Right atrium auricular region (tissue), 2 donors: ENCODE measurements around the gene YAF2. TPM values are rescaled to one million over a fixed set of nuclear protein-coding genes. Genes with fewer than 3 reads are reported as not detected.
"Not testable (repeated sequence)": the region's sequence is repeated elsewhere in the genome, so short reads cannot be mapped to it uniquely, and the experiment has no call there.

ENCODE experiments used
- DNase-seq: peaks from one replicate; pipeline ENCODE4 v3.0.0-alpha.2; 2019; ENCODE audit warnings: low spot score
- H3K27ac ChIP-seq, 2 donors: fragments of 200-600 bp; sonication (generic); 1 replicate in 1 of 2; 2 replicates in 1 of 2; pipeline ENCODE4 v1.5.1; 2016 to 2019
- H3K27me3 ChIP-seq, 2 donors: fragments of 200-600 bp; sonication (generic); one replicate each; pipeline versions ENCODE4 v1.5.1 to v1.6.0; 2017 to 2019
- H3K36me3 ChIP-seq: fragments of 200-600 bp; sonication (generic); one replicate; pipeline ENCODE4 v1.5.1; 2016
- H3K4me1 ChIP-seq, 2 donors: fragments of 200-600 bp; sonication (generic); one replicate each; pipeline versions ENCODE4 v1.5.1 to v1.6.0; 2017 to 2019
- H3K4me3 ChIP-seq, 2 donors: fragments of 200-600 bp; sonication (generic); 1 replicate in 1 of 2; 2 replicates in 1 of 2; pipeline ENCODE4 v1.5.1; 2017 to 2019; ENCODE audit warnings: mild to moderate bottlenecking in 1 of 2, moderate library complexity in 1 of 2
- H3K9me3 ChIP-seq, 2 donors: fragments of 200-600 bp; sonication (generic); one replicate each; pipeline ENCODE4 v1.5.1; 2019
- CTCF ChIP-seq, 2 donors: fragments of 200-600 bp; sonication (generic); IDR thresholded peaks; one replicate each; pipeline ENCODE4 v1.5.1; 2019; ENCODE audit warnings: antibody characterized with exemption in 2 of 2
- total RNA-seq, 2 donors: library from RNA; depleted of rRNA; stranded (reverse); fragments of >200 nt; gene quantifications; one replicate each; pipeline ENCODE4 v1.1.0, GENCODE V29; 2016

The YAF2 gene
- total RNA-seq, 2 donors from 2014 or later: 54.3 to 63.2 TPM

DNA sequence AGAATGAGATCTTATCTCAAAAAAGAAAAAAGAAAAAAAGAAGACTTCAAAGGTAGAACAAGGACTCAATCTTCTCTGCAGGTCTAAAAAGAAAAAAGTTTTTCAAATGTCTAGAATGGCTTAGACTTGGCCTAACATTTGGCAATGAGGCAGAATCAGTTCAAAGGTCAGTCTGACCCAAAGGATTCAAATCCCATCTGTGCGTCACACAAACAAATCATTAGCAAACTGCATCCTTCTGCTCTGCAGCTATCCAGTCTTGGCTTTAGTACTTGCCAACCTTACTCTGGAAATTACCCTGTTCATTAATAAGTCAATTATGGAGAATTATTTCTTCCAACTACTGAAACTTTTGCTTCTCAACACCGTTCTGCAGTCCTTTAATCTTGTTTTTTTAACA is 3.1 kb downstream of the YAF2 start:
- H3K4me1 ChIP-seq: peaks cover 0 to 53% of the 10 kb centered on the region in 2 donors

GRCh38 chr12:42227525-42227924 is 10.5 kb downstream of the YAF2 start:
- not testable (repeated sequence) for H3K9me3 ChIP-seq, H3K27ac ChIP-seq, H3K27me3 ChIP-seq, H3K36me3 ChIP-seq, DNase-seq, H3K4me3 ChIP-seq
- peaks cover 0 to 19% of the 10 kb centered on the region in 2 donors for H3K4me1 ChIP-seq

More for the DNA sequence above, 3.1 kb downstream of the YAF2 start:
- H3K27ac ChIP-seq: peak overlapping the region; percentile 92 to 96
- no peaks in the 10 kb centered on the region for H3K9me3 ChIP-seq
- no peak for DNase-seq
- H3K4me3 ChIP-seq: peak overlapping the region in 1 of 2 donors; percentile 70
- no peaks in the 10 kb centered on the region for H3K36me3 ChIP-seq
- TF ChIP-seq CTCF (IDR thresholded peaks at IDR 0.05): no peak
- H3K27me3 ChIP-seq: no peaks in the 10 kb centered on the region

- H3K9me3 ChIP-seq, DNase-seq, H3K27ac ChIP-seq, H3K4me3 ChIP-seq, H3K27me3 ChIP-seq, H3K4me1 ChIP-seq, H3K36me3 ChIP-seq: not testable (repeated sequence)
Observed at GRCh38 chr12:42224501-42224900, 13.5 kb downstream of the YAF2 start.

- Histone ChIP-seq H3K27ac (no peak overlapping the region), H3K36me3 (no peaks in the 10 kb centered on the region), H3K4me3 (no peak overlapping the region), H3K9me3 (no peaks in the 10 kb centered on the region), H3K27me3 (no peaks in the 10 kb centered on the region), H3K4me1 (peaks cover 0 to 15% of the 10 kb centered on the region in 2 donors)
- no peak for DNase-seq
- no peak for TF ChIP-seq CTCF (IDR thresholded peaks at IDR 0.05)
Observed at GRCh38 chr12:42222724-42223123, 15.3 kb downstream of the YAF2 start.

DNA sequence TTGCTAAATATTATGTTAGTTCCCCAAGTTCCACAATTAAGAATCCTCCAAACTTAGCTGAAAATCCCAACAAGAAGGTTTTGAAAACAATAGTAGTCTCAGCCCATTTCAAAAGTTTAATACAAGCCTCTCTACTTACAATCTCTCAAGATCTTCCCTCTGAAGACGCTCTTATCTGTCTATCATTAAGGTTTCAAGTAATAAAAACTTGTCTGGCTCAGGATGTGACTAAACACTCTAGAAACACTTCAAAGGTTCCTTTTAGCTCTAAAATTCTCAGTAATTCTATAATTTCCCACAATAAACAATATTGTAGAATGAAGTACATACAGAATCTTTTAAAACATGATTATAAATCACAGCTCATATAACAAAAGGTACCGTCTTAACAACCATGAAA is 16.3 kb downstream of the YAF2 start:
- Histone ChIP-seq H3K4me3 (no peak overlapping the region), H3K36me3 (no peaks in the 10 kb centered on the region), H3K4me1 (peaks cover 0 to 17% of the 10 kb centered on the region in 2 donors), H3K27ac (no peak overlapping the region), H3K9me3 (no peaks in the 10 kb centered on the region), H3K27me3 (no peaks in the 10 kb centered on the region)
- no peak for TF ChIP-seq CTCF (IDR thresholded peaks at IDR 0.05)
- DNase-seq: no peak

DNA sequence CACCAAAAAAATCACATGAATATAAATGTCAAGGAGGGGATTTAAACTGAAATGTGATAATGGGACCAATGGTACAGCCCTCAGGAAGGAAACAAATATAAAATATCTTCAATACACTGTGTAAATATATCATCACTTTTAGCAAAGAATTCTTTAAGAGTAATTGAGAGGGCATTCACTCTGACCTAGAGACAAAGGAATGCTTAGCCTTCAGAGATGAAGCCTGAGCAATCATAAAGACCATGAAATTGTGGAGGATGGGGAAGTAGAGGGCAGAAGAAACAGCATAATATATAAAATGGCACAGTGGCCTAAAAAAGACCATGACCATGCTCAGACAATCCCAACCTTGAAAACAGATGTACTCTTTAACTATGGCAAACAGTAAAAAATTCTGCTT is 20.4 kb downstream of the YAF2 start:
- no peaks in the 10 kb centered on the region for H3K9me3 ChIP-seq
- no peak for TF ChIP-seq CTCF (IDR thresholded peaks at IDR 0.05)
- H3K27me3 ChIP-seq: no peaks in the 10 kb centered on the region
- peaks cover 0 to 28% of the 10 kb centered on the region in 2 donors for H3K4me1 ChIP-seq
- H3K4me3 ChIP-seq: no peak overlapping the region
- no peak for DNase-seq
- H3K36me3 ChIP-seq: no peaks in the 10 kb centered on the region
- no peak overlapping the region for H3K27ac ChIP-seq

- no peak for DNase-seq
- Histone ChIP-seq H3K4me3 (no peak overlapping the region), H3K36me3 (no peaks in the 10 kb centered on the region), H3K9me3 (no peaks in the 10 kb centered on the region), H3K27ac (no peak overlapping the region), H3K27me3 (no peaks in the 10 kb centered on the region), H3K4me1 (peaks cover 0 to 26% of the 10 kb centered on the region in 2 donors)
- TF ChIP-seq CTCF (IDR thresholded peaks at IDR 0.05): no peak
Observed at GRCh38 chr12:42216737-42217136, 21.3 kb downstream of the YAF2 start.

DNA sequence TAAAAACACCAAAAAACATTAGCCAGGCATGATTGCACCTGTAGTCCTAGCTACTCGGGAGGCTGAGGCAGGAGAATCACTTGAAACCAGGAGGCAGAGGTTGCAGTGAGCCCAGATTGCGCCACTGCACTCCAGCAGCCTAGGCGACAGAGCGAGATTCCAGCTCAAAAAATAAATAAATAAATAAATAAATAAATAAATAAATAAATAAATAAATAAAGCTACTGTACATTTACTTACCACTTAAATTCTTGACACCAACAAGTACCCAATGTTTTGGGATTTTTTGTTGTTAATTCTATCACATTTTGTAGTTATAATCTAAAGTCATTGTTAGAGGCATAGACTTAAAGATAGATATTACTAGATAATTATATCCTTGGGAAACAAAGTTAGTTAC is 22.3 kb downstream of the YAF2 start:
- not testable (repeated sequence) for H3K9me3 ChIP-seq, H3K27ac ChIP-seq, H3K36me3 ChIP-seq, H3K4me3 ChIP-seq, H3K27me3 ChIP-seq, DNase-seq
- H3K4me1 ChIP-seq: peaks cover 0 to 25% of the 10 kb centered on the region in 2 donors
